AG04450 (cell line): ENCODE measurements around the gene GCLC. TPM values are rescaled to one million over a fixed set of nuclear protein-coding genes. Genes with fewer than 3 reads are reported as not detected.
"Not testable (repeated sequence)": the region's sequence is repeated elsewhere in the genome, so short reads cannot be mapped to it uniquely, and the experiment has no call there.

ENCODE experiments used
- CTCF ChIA-PET: fragments of 300-600, 350-600 bp; formaldehyde crosslinking; extraction: SDS; loops from one replicate; lab custom pipeline; 2022; ENCODE audit warnings: antibody characterized with exemption, inconsistent platforms; lab: Charles Lee
- POLR2A ChIA-PET: fragments of 350-600 bp; formaldehyde crosslinking; extraction: SDS; loops from one replicate; lab custom pipeline; 2021; ENCODE audit warnings: antibody characterized with exemption, inconsistent platforms; lab: Yijun Ruan, JAX
- DNase-seq: peaks from one replicate; pipeline ENCODE4 v3.0.0-alpha.2; 2011; ENCODE audit warnings: low read depth, low spot score
- H3K27ac ChIP-seq: one replicate; pipeline ENCODE4 v1.5.1; 2012; ENCODE audit warnings: low read depth, low read length, control low read depth
- H3K27me3 ChIP-seq: one replicate; pipeline ENCODE4 v1.6.0; 2012; ENCODE audit warnings: low read length; ENCODE audit not compliant: control insufficient read depth, insufficient read depth
- H3K4me3 ChIP-seq: 2 replicates; pipeline ENCODE4 v1.5.1; 2011; ENCODE audit warnings: mild to moderate bottlenecking, low read depth, low read length, control low read depth
- H3K9me3 ChIP-seq: 2 replicates; pipeline ENCODE4 v1.5.1; 2012; ENCODE audit warnings: low read length; ENCODE audit not compliant: control insufficient read depth, insufficient read depth
- CTCF ChIP-seq: IDR thresholded peaks from 2 replicates; pipeline ENCODE4 v1.5.1; 2011; ENCODE audit warnings: low read depth, low read length, control low read depth, inconsistent platforms
- polyA plus RNA-seq: library from polyadenylated mRNA; depleted of rRNA; stranded (reverse); fragments of >200 nt; gene quantifications from 2 replicates; pipeline ENCODE4 v1.2.3, GENCODE V29; 2011

Gene GCLC
- polyA plus RNA-seq, 1 experiment, result 89.3 TPM

GRCh38 chr6:53573299-53573698 is 28.4 kb upstream of the GCLC start:
- POLR2A ChIA-PET, result no interaction called here
- DNase-seq, result no peak
- no peak overlapping the region for H3K27ac ChIP-seq
- no peak overlapping the region for H3K4me3 ChIP-seq
- H3K9me3 ChIP-seq, result no peaks in the 10 kb centered on the region; the same call in 1 of the 2 replicates
- CTCF ChIA-PET, result no interaction called here
- no peaks in the 10 kb centered on the region for H3K27me3 ChIP-seq
- no peak for TF ChIP-seq CTCF

- DNase-seq, CTCF ChIA-PET, POLR2A ChIA-PET, H3K9me3 ChIP-seq, H3K27ac ChIP-seq, H3K27me3 ChIP-seq, H3K4me3 ChIP-seq: not testable (repeated sequence)
These were observed 27.5 kb upstream of the GCLC start for GRCh38 chr6:53572379-53572778.

GRCh38 chr6:53568776-53569616 is 24.1 kb upstream of the GCLC start:
- no peak overlapping the region for H3K4me3 ChIP-seq
- H3K27ac ChIP-seq, result no peak overlapping the region
- no peaks in the 10 kb centered on the region; the same call in 1 of the 2 replicates for H3K9me3 ChIP-seq
- TF ChIP-seq CTCF, result no peak
- DNase-seq, result no peak
- CTCF ChIA-PET, result no interaction called here
- no peaks in the 10 kb centered on the region for H3K27me3 ChIP-seq
- POLR2A ChIA-PET, result interaction anchor here (1.3 kb wide), 1 partner anchor 24 kb away, joined by 4 read pairs; the partner anchor contains the start of gene GCLC

- no peak for DNase-seq
- Histone ChIP-seq H3K9me3 (no peaks in the 10 kb centered on the region), H3K27me3 (no peaks in the 10 kb centered on the region), H3K27ac (no peak overlapping the region), H3K4me3 (no peak overlapping the region)
- POLR2A ChIA-PET, result interaction anchor here (1.3 kb wide), 1 partner anchor 23 kb away, joined by 4 read pairs; the partner anchor contains the start of gene GCLC
- CTCF ChIA-PET, result no interaction called here
- no peak for TF ChIP-seq CTCF
These were observed 22.8 kb upstream of the GCLC start for GRCh38 chr6:53567701-53568100.

- TF ChIP-seq CTCF, result no peak
- DNase-seq, result no peak
- Histone ChIP-seq H3K27ac (no peak overlapping the region), H3K9me3 (no peaks in the 10 kb centered on the region), H3K27me3 (no peaks in the 10 kb centered on the region), H3K4me3 (no peak overlapping the region)
- CTCF ChIA-PET, result interaction anchor here (0.6 to 0.9 kb wide), 2 partner anchors 161 to 162 kb away, joined by 3 to 6 read pairs; no protein-coding TSS in a partner anchor
- POLR2A ChIA-PET, result no interaction called here
These were observed 21.9 kb upstream of the GCLC start for GRCh38 chr6:53566755-53567154.
